Measurements from ENCODE around the gene HTRA3.

Gene HTRA3

DNA sequence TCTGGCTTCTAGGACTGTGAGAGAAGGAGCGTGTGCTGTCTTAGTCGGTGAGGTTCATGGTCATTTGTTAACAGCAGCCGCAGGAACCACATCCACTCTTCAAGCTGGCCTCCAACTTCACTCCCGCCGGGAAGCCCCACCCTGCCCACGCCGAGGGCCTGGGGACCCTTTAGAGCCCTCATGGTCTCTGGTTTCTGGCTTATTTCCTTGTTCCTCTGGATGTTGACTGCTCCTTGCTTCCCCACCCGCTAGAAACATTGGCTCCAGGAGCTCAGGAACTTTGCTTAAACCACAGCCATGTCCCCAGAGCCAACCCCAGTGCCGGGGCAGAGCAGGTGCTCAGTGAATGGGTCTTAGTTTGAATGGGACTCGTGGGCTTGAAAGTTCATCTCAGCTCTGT lies 40.8 kb downstream of the HTRA3 start:
- H3K4me1 ChIP-seq (ENCODE audit: control insufficient read depth, insufficient read depth, low read length, poor library complexity, severe bottlenecking) = no peaks in the 10 kb centered on the region
- H3K9me3 ChIP-seq (ENCODE audit: control insufficient read depth, low read length) = no peaks in the 10 kb centered on the region
- H3K27ac ChIP-seq (ENCODE audit: insufficient read depth, low read length, poor library complexity, severe bottlenecking) = no peak overlapping the region
- no peak for DNase-seq
- H3K27me3 ChIP-seq (replicated peaks; ENCODE audit: control insufficient read depth, insufficient read depth, low read length, poor library complexity, severe bottlenecking) = no peaks in the 10 kb centered on the region
- H3K4me3 ChIP-seq (ENCODE audit: insufficient read depth, low read depth, low read length, poor library complexity, severe bottlenecking) = no peak overlapping the region
- H3K36me3 ChIP-seq (ENCODE audit: control insufficient read depth, insufficient read depth, low read length) = no peaks in the 10 kb centered on the region

DNA sequence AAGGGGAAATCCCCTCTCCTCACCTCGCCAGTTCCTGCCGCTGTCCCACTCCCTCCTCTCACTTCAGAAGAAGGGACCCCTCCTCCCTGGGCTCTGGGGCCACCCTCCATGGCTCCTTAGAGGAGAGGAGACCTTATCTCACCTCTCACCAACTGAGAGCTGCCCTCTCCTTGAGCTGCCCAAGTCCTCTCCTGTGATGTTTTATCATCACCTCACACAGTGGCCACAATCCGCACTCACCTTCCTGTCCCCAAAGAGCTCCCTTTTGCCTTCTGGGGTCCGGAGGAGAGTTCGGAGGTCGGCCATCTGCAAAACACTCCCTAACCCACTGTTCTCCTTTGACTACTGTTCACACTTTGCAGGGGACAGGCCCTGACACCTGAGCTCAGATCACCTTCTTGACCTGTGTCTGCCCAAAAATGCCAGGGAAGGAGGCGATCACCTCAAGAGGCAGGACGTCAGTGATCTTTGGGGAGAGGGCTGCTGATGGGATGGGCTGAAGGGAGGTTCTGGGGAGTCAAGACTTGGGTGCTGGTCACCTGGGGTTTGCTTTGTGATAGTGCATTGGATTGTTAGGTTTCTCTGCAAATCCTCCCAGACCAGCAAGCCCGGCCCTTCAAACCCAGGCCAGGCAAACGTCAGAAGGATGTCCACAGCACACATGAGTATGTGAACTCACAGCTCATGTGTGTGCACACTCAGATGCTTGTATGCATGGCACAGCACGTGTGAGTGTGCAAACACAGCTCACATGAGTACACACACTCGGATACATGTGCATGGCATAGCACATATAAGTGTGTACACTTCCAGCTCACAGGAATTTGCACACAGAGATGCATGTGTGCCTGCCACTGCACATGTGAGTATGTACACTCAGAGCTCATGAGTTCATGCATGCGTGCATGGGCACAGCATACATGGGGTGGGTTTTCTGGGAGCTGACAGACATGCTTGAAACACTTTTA lies 41.8 kb downstream of the HTRA3 start:
- no peaks in the 10 kb centered on the region for H3K36me3 ChIP-seq (ENCODE audit: control insufficient read depth, insufficient read depth, low read length)
- H3K27ac ChIP-seq (ENCODE audit: insufficient read depth, low read length, poor library complexity, severe bottlenecking) = no peak overlapping the region
- no peak for DNase-seq
- no peaks in the 10 kb centered on the region for H3K9me3 ChIP-seq (ENCODE audit: control insufficient read depth, low read length)
- H3K4me3 ChIP-seq (ENCODE audit: insufficient read depth, low read depth, low read length, poor library complexity, severe bottlenecking) = no peak overlapping the region
- H3K27me3 ChIP-seq (replicated peaks; ENCODE audit: control insufficient read depth, insufficient read depth, low read length, poor library complexity, severe bottlenecking) = no peaks in the 10 kb centered on the region
- no peaks in the 10 kb centered on the region for H3K4me1 ChIP-seq (ENCODE audit: control insufficient read depth, insufficient read depth, low read length, poor library complexity, severe bottlenecking)

DNA sequence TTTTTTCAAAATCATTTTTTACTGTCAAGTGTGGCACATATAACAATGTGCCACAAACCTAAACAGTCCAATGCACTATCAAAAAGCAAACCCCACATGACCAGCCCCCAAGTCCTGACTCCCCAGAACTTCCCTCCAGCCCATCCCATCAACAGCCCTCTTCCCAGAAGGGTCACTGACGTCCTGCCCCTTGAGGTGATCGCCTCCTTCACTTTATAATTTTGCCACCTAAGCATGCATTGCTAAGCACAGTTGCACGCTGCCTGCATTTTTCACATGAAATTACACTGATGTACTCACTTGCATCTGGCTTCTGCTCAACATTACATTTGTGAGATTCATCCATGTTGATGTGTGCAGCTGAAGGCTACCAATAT lies 42.5 kb downstream of the HTRA3 start:
- H3K36me3 ChIP-seq (ENCODE audit: control insufficient read depth, insufficient read depth, low read length) = no peaks in the 10 kb centered on the region
- DNase-seq = no peak
- no peak overlapping the region for H3K4me3 ChIP-seq (ENCODE audit: insufficient read depth, low read depth, low read length, poor library complexity, severe bottlenecking)
- no peaks in the 10 kb centered on the region for H3K4me1 ChIP-seq (ENCODE audit: control insufficient read depth, insufficient read depth, low read length, poor library complexity, severe bottlenecking)
- no peaks in the 10 kb centered on the region for H3K27me3 ChIP-seq (replicated peaks; ENCODE audit: control insufficient read depth, insufficient read depth, low read length, poor library complexity, severe bottlenecking)
- no peak overlapping the region for H3K27ac ChIP-seq (ENCODE audit: insufficient read depth, low read length, poor library complexity, severe bottlenecking)
- no peaks in the 10 kb centered on the region for H3K9me3 ChIP-seq (ENCODE audit: control insufficient read depth, low read length)

DNA sequence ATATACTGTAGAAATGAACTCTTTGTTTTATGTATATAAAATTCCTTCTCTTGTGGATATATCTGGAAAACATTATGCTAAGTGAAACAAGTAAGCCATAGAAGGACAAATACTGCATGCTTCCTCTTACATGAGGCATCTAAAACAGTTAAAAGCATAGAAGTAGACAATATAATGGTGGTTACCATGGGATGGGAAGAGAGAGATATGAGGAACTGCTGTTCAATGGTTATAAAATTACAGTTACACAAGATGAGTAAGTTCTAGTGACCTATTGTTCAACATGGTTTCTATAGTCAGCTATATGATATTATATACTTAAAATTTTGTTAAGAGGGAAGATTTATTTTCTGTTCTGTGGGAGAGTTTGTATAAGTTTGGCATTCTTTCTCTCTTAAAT lies 43.4 kb downstream of the HTRA3 start:
- no peaks in the 10 kb centered on the region for H3K4me1 ChIP-seq (ENCODE audit: control insufficient read depth, insufficient read depth, low read length, poor library complexity, severe bottlenecking)
- H3K27me3 ChIP-seq (replicated peaks; ENCODE audit: control insufficient read depth, insufficient read depth, low read length, poor library complexity, severe bottlenecking) = no peaks in the 10 kb centered on the region
- no peaks in the 10 kb centered on the region for H3K9me3 ChIP-seq (ENCODE audit: control insufficient read depth, low read length)
- no peak overlapping the region for H3K27ac ChIP-seq (ENCODE audit: insufficient read depth, low read length, poor library complexity, severe bottlenecking)
- DNase-seq = no peak
- H3K4me3 ChIP-seq (ENCODE audit: insufficient read depth, low read depth, low read length, poor library complexity, severe bottlenecking) = no peak overlapping the region
- no peaks in the 10 kb centered on the region for H3K36me3 ChIP-seq (ENCODE audit: control insufficient read depth, insufficient read depth, low read length)

DNA sequence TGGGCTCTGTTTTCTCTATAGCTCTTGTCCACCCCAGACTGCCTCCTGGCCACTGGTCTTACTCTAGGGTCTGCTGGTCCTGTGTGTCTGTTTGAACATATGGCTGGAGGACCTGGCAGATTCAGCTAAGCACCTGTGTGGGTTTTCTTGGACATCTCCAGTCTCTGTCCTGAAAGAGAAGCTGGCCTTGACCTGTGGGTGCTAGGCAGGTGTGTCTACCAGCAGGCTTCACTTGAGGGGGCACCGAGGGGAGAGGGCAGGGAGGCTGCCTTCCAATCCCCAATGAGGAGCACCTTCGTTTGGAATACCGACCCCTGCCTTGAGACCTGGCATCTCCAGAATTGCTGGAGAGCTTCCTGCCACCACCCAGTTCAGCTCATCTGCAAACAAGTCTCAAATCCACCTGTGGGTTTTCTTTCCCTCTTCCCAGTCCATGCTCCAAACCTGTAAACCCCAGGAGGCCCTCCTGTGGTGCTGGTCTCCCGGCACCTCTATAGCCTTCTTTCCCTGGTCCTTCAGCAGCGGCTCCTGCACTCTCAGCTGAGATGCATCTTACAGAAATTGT lies 45.2 kb downstream of the HTRA3 start:
- DNase-seq = no peak
- no peak overlapping the region for H3K4me3 ChIP-seq (ENCODE audit: insufficient read depth, low read depth, low read length, poor library complexity, severe bottlenecking)
- H3K27me3 ChIP-seq (replicated peaks; ENCODE audit: control insufficient read depth, insufficient read depth, low read length, poor library complexity, severe bottlenecking) = no peaks in the 10 kb centered on the region
- no peak overlapping the region for H3K27ac ChIP-seq (ENCODE audit: insufficient read depth, low read length, poor library complexity, severe bottlenecking)
- no peaks in the 10 kb centered on the region for H3K36me3 ChIP-seq (ENCODE audit: control insufficient read depth, insufficient read depth, low read length)
- no peaks in the 10 kb centered on the region for H3K9me3 ChIP-seq (ENCODE audit: control insufficient read depth, low read length)
- H3K4me1 ChIP-seq (ENCODE audit: control insufficient read depth, insufficient read depth, low read length, poor library complexity, severe bottlenecking) = no peaks in the 10 kb centered on the region

DNA sequence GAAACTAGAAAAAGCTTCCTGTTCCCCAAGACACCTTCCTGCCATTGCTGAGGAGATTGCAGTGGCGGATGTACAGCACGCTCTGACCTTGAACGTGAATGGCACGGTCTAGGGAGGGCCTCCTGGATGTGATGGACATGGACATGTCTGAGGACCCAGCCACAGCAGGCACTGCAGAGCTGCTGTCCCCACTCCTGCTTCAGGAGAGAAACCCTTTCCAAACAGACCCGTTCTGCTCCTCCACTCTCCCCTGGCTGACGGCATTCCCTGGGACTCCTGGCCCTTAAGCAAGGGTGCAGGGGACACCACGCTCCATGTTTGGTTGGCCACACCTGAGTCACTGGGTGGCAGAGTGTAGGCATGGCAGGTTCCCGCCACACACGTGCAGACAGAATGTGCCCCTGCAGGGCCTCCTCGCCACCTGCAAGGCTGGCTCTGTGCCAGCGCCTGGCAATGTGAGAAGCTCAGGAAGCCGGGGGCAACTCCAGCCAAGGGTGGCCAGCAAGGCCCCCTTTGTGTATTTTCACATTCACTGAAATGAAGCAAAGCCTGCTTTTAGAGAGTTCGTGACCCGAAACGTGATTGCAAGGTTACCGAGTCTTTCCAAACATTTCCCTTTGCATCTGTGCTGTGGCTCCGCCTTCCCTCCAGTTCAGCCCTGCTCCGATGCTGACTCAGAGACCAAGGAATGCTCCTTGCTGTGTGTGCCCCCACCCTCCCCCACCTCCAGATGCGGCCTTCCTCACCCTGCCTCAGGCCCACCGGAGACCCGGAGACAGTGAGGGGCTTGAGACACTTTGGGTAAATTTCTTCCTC lies 46.1 kb downstream of the HTRA3 start:
- DNase-seq = no peak
- Histone ChIP-seq H3K4me3 (ENCODE audit: insufficient read depth, low read depth, low read length, poor library complexity, severe bottlenecking) (no peak overlapping the region), H3K27me3 (replicated peaks; ENCODE audit: control insufficient read depth, insufficient read depth, low read length, poor library complexity, severe bottlenecking) (no peaks in the 10 kb centered on the region), H3K4me1 (ENCODE audit: control insufficient read depth, insufficient read depth, low read length, poor library complexity, severe bottlenecking) (no peaks in the 10 kb centered on the region), H3K36me3 (ENCODE audit: control insufficient read depth, insufficient read depth, low read length) (no peaks in the 10 kb centered on the region), H3K9me3 (ENCODE audit: control insufficient read depth, low read length) (no peaks in the 10 kb centered on the region), H3K27ac (ENCODE audit: insufficient read depth, low read length, poor library complexity, severe bottlenecking) (no peak overlapping the region)

DNA sequence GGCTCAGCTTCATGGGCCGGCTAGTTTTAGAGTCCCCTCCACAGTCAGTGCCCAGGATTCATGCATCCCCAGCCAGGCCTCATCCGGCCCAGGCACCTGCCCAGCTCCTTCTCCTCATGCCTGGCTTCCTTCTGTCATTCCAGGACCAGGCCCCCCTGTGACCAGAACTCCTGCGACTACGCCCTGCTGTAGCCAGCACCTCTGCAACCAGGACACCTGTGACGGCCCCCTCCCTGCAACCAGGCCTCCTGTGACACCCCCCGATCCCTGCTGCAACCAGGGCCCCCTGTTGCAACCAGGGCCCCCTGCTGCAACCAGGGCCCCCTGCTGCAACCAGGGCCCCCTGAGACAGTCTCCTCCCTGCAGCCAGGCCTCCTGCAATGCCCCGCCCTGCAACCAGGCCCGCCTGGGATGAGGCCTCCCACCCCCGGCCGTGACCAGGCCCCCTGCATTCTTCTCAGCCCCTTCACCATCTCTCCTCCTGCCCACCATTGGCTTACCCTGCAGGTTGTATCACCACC lies 46.8 kb downstream of the HTRA3 start:
- no peaks in the 10 kb centered on the region for H3K4me1 ChIP-seq (ENCODE audit: control insufficient read depth, insufficient read depth, low read length, poor library complexity, severe bottlenecking)
- no peaks in the 10 kb centered on the region for H3K9me3 ChIP-seq (ENCODE audit: control insufficient read depth, low read length)
- H3K27me3 ChIP-seq (replicated peaks; ENCODE audit: control insufficient read depth, insufficient read depth, low read length, poor library complexity, severe bottlenecking) = no peaks in the 10 kb centered on the region
- DNase-seq = no peak
- H3K27ac ChIP-seq (ENCODE audit: insufficient read depth, low read length, poor library complexity, severe bottlenecking) = no peak overlapping the region
- no peaks in the 10 kb centered on the region for H3K36me3 ChIP-seq (ENCODE audit: control insufficient read depth, insufficient read depth, low read length)
- no peak overlapping the region for H3K4me3 ChIP-seq (ENCODE audit: insufficient read depth, low read depth, low read length, poor library complexity, severe bottlenecking)

DNA sequence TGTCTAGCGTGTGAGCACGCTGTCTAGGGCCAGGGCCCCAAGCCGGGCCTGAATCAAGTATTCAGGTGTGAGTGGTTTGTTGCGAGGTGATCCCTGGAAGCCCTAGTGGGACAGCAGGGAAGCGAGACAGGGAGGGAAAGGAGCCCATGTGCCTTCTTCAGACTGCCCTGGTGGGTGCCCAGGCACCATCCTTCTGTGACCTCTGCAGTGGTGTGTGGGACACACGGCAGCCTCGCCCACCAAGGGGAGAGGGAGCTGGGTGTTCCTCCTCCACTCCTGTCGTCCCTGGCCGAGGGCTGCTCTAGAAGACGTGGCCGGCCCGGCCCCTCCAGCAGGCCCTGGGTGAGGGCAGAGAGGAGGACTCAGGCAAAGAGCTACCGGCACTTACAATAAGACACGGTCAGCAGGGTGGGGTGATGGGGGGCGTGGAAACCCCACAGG lies 47.4 kb downstream of the HTRA3 start:
- no peak for DNase-seq
- Histone ChIP-seq H3K27me3 (replicated peaks; ENCODE audit: control insufficient read depth, insufficient read depth, low read length, poor library complexity, severe bottlenecking) (no peaks in the 10 kb centered on the region), H3K9me3 (ENCODE audit: control insufficient read depth, low read length) (no peaks in the 10 kb centered on the region), H3K27ac (ENCODE audit: insufficient read depth, low read length, poor library complexity, severe bottlenecking) (no peak overlapping the region), H3K36me3 (ENCODE audit: control insufficient read depth, insufficient read depth, low read length) (no peaks in the 10 kb centered on the region), H3K4me3 (ENCODE audit: insufficient read depth, low read depth, low read length, poor library complexity, severe bottlenecking) (no peak overlapping the region), H3K4me1 (ENCODE audit: control insufficient read depth, insufficient read depth, low read length, poor library complexity, severe bottlenecking) (no peaks in the 10 kb centered on the region)

DNA sequence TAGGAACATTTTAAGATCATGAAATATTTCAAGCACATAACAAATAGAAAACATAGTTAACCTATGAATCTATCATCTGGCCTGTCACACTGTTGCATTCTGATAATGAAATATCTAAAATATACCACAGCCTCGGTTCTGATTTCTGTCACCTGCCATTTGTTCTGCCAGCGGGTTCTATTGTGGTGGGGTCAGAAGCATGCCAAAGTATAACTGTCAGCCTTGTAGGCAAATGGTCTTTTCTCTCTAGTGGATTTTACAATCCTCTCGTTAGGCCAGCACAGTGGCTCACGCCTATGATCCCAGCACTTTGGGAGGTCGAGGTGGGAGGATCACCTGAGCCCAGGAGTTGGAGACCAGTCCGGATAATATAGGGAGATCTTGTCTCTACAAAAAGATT lies 47.9 kb downstream of the HTRA3 start:
- Histone ChIP-seq H3K36me3 (ENCODE audit: control insufficient read depth, insufficient read depth, low read length) (no peaks in the 10 kb centered on the region), H3K27me3 (replicated peaks; ENCODE audit: control insufficient read depth, insufficient read depth, low read length, poor library complexity, severe bottlenecking) (no peaks in the 10 kb centered on the region), H3K27ac (ENCODE audit: insufficient read depth, low read length, poor library complexity, severe bottlenecking) (no peak overlapping the region), H3K4me3 (ENCODE audit: insufficient read depth, low read depth, low read length, poor library complexity, severe bottlenecking) (no peak overlapping the region), H3K4me1 (ENCODE audit: control insufficient read depth, insufficient read depth, low read length, poor library complexity, severe bottlenecking) (no peaks in the 10 kb centered on the region), H3K9me3 (ENCODE audit: control insufficient read depth, low read length) (no peaks in the 10 kb centered on the region)
- DNase-seq = no peak
